HL-60/S4 treated with retinoic acid at 250 ng/mL for 4 days and 3 days (cell line): ENCODE results near the gene KLK2.
"Not testable (repeated sequence)": the region's sequence is repeated elsewhere in the genome, so short reads cannot be mapped to it uniquely, and the experiment has no call there.

Experiments
- in situ Hi-C: fragments of 300-500 bp; cut with MboI; formaldehyde crosslinking; loops from 2 replicates; pipeline ENCODE4 v1.7.0; 2022; ENCODE audit warnings: low sequenced_read_pairs

KLK2 gene

GRCh38 chr19:50891253-50891625 lies 18.0 kb downstream of the KLK2 start:
- in situ Hi-C loops = no loop called here

GRCh38 chr19:50893047-50893736 lies 20.0 kb downstream of the KLK2 start:
- in situ Hi-C loops = no loop called here

GRCh38 chr19:50894478-50895356 lies 21.5 kb downstream of the KLK2 start:
- in situ Hi-C loops = no loop called here

GRCh38 chr19:50896089-50896590 lies 22.9 kb downstream of the KLK2 start:
- in situ Hi-C loops = not testable (repeated sequence)

GRCh38 chr19:50896591-50897190 lies 23.5 kb downstream of the KLK2 start:
- in situ Hi-C loops = no loop called here

- in situ Hi-C loops = no loop called here
Measured at GRCh38 chr19:50897191-50897607, 24.0 kb downstream of the KLK2 start.

- in situ Hi-C loops = no loop called here
Measured at GRCh38 chr19:50897612-50898011, 24.4 kb downstream of the KLK2 start.

- in situ Hi-C loops = no loop called here
Measured at GRCh38 chr19:50898018-50898417, 24.8 kb downstream of the KLK2 start.

- in situ Hi-C loops = no loop called here
Measured at GRCh38 chr19:50899569-50899968, 26.3 kb downstream of the KLK2 start.

GRCh38 chr19:50902640-50903039 lies 29.4 kb downstream of the KLK2 start:
- in situ Hi-C loops = no loop called here

- in situ Hi-C loops = no loop called here
Measured at GRCh38 chr19:50906217-50906616, 33.0 kb downstream of the KLK2 start.

- in situ Hi-C loops = no loop called here
Measured at GRCh38 chr19:50908336-50908735, 35.1 kb downstream of the KLK2 start.

- in situ Hi-C loops = no loop called here
Measured at GRCh38 chr19:50909240-50910070, 36.2 kb downstream of the KLK2 start.

GRCh38 chr19:50910722-50911121 lies 37.5 kb downstream of the KLK2 start:
- in situ Hi-C loops = no loop called here

- in situ Hi-C loops = no loop called here
Measured at GRCh38 chr19:50911206-50912101, 38.2 kb downstream of the KLK2 start, which contains the start of gene KLK4. Gene KLK4 (minus strand): TSS chr19:50911395. CDS start chr19:50910738, 657 bp downstream.

GRCh38 chr19:50912102-50912599 lies 38.9 kb downstream of the KLK2 start:
- in situ Hi-C loops = no loop called here

GRCh38 chr19:50912727-50913716 lies 39.8 kb downstream of the KLK2 start:
- in situ Hi-C loops = no loop called here

GRCh38 chr19:50916069-50916468 lies 42.8 kb downstream of the KLK2 start:
- in situ Hi-C loops = no loop called here
